HG02763 (cell line): Measurements from ENCODE around the gene CELF4.
"Not testable (repeated sequence)": the region's sequence is repeated elsewhere in the genome, so short reads cannot be mapped to it uniquely, and the experiment has no call there.

Experiments
- ATAC-seq: cut with Tn5 transposase; IDR thresholded peaks from one replicate; pipeline ENCODE4 v1.9.1; 2021; ENCODE audit warnings: mild to moderate bottlenecking, moderate library complexity; ENCODE audit not compliant: unreplicated experiment

Gene CELF4

GRCh38 chr18:37476182-37476581 lies 89.4 kb downstream of the CELF4 start:
- no peak for ATAC-seq

GRCh38 chr18:37473195-37473840 lies 92.3 kb downstream of the CELF4 start:
- ATAC-seq = no peak

GRCh38 chr18:37471637-37472036 lies 94.0 kb downstream of the CELF4 start:
- no peak for ATAC-seq

GRCh38 chr18:37470986-37471385 lies 94.6 kb downstream of the CELF4 start:
- ATAC-seq = no peak

GRCh38 chr18:37467002-37467662 lies 98.5 kb downstream of the CELF4 start:
- ATAC-seq = no peak

GRCh38 chr18:37465958-37466357 lies 99.6 kb downstream of the CELF4 start:
- no peak for ATAC-seq

- ATAC-seq = no peak
Measured at GRCh38 chr18:37464257-37464656, 101.3 kb downstream of the CELF4 start.

- not testable (repeated sequence) for ATAC-seq
Measured at GRCh38 chr18:37461329-37461728, 104.3 kb downstream of the CELF4 start.

- ATAC-seq = no peak
Measured at GRCh38 chr18:37460604-37461003, 105.0 kb downstream of the CELF4 start.

GRCh38 chr18:37458697-37459096 lies 106.9 kb downstream of the CELF4 start:
- ATAC-seq = no peak

DNA sequence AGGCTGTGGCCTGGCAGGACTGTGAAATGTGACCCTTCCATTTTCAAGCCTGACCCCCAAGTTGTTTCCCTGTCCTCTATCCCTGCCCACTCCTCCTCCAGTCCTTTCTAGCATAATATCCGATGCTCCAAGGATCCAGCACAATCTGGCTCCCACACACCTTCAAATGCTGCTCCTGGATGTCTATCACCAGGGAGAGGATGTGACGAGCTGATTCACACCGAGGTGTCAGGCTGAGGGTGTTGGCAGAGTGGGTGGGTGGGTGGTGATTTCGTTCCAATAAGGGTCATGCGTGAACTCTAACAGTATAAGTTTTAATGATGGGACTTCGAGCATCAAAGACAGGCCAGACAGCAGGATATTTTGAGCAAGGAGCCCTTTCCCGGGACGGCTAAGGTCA lies 107.8 kb downstream of the CELF4 start:
- ATAC-seq = no peak

GRCh38 chr18:37457341-37457740 lies 108.3 kb downstream of the CELF4 start:
- no peak for ATAC-seq

DNA sequence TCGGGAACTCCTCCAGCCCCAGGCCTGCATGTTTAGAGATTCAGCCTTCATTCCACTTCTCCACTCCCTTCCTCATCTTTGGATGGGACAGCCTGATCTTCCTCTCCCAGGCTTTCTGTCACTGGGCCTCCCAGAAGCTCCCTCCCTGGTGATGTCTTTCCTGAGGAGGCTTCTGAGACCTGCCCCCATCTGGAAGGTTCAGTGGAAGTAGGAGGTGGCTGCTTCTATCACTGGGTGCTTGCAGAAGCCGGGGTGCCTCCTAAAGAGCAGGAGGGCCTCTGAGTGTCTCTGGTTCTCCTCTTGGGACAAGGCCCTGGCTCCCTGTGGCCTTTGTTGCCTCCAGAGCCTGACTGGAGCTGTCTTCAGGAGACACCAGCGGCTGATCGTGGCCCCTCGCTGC lies 108.7 kb downstream of the CELF4 start:
- no peak for ATAC-seq

GRCh38 chr18:37456395-37456794 lies 109.2 kb downstream of the CELF4 start:
- ATAC-seq = no peak

DNA sequence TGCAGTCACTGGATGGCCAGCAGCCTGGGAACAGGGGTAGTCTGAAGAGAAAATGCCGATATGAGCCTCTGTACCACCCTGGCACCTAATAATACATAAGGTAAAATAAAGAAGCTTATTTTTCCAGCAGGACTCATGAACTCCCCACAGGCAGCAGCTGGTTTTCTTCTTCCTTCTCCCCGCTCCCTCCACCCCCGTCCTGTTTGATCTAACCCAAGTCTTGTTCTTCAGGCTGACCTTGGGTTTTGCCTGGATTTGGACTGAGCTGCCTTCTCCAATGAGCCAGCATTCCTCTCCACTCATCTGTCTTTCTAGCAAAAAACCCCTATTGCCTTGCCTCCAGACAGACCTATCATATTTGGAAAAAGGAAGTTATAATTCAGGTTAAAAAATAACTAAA lies 111.8 kb downstream of the CELF4 start:
- ATAC-seq = no peak

DNA sequence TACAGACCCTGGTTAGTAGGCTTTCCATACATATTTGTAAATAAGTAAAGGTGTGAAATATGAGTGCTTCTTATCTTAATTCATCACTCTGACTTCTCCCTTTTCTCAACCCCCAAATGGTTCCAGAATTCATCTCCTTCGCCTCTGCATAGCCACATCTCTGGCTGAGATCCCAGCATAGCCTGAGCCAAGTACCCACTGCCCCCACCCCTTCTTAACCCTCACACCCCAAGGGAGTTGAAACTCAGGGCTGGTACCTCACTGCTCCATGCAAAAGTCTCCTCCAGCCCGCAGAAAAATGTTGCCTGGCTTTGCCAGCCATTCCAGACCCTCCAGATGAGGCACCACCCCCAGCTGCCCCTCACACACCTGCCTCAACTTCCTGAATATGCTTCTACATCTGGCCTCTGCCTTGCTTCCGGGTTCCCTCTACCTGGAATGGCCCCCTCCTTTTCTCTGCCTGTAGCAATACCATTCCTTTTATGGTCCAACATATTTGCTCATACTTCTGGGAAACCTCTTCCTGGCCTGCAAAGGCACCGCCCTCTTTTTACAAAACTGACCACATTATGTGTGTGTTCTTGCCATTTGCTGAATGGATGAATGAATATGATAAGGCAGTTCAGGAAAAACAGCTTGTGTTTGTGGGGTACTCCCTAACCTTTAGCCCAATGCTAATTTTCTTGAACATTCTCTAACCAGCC lies 112.8 kb downstream of the CELF4 start:
- no peak for ATAC-seq

- no peak for ATAC-seq
Measured at GRCh38 chr18:37452015-37452414, 113.6 kb downstream of the CELF4 start.

DNA sequence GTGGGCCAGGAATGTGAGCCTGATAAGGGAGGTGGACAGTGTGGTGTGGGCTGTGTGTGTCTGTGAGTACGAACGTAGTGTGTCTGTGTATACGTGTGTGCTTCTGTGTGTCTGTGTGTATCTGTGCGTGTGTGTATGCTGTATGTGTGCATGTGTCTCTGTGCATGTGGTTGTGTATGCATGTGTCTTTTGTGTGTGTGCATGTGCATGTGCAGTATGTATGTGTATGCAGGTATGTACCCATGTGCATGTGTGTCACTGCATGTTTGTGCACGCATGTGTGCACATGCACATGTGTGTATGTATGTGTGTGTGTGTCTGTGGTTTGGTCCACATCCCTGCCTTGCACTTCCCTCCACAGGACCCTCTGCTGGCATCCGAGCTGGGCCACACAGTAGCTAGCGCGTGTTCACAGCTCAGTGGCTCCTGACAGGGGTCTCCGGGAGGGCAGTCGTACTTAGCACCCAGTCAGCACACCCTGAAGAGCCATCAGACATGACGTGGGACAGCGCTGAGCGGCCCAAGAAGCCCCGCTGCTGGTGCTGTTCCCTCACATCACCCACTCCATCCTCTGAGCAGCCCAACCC lies 114.3 kb downstream of the CELF4 start:
- ATAC-seq = no peak

DNA sequence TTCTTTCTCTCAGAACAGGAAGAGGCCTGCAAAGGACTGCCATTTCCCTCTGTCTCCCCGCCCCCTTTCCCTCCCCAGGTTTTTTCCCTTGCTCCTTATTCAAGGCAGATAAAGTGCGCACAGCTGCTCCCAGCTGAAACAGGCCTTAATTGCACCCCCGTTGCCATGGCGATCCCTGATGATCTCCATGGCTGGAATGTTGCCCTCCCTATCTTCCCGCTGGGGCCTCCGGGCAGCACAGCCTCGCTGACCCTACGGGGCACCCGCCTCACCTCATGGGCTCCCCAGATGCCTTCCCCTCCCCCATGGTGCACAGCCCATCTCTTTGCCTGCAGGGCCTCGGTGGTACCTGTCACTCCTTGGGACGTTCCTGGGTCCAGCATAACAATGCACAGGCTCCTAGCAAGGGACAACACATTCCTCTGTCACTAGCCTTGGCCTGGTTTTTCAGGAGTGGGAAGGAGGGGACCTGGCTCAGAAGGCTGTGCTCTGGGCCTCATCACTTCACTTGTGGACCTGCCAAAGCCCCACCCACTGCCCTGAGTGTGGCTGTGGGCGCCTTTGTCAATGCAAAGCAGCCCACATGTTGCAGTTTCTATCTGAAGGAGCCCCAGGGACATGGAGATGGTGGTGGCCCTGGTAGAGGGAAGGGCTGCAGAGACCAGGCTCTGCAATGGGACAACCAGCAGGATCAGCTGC lies 115.0 kb downstream of the CELF4 start:
- no peak for ATAC-seq

DNA sequence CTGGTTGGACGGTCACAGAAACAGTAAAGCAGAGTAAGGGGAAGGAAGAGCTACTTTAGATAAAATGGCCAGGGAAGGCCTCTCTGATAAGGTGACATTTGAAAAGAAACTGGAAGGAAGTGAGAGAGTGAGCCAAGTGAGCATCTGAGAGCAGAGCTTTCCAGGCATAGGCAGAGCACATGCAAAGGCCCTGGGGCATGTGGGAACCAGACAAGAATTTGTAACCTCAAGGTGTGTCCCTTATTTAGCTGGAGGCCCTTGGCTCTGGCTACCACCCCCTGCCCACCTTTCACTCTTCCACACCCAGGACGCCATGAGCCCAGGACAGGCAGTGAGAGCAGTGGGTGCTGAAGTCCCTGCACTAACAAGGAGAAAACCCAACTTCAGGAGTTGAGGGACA lies 116.0 kb downstream of the CELF4 start:
- ATAC-seq = no peak

GRCh38 chr18:37448946-37449345 lies 116.7 kb downstream of the CELF4 start:
- no peak for ATAC-seq
